ENCODE results near the gene CD38. TPM values are rescaled to one million over a fixed set of nuclear protein-coding genes. Genes with fewer than 3 reads are reported as not detected.

The CD38 gene
- total RNA-seq, 6 donors from 2014 or later, result 8.5 to 72.3 (median 28.3) TPM

GRCh38 chr4:15784959-15785634, 7.0 kb downstream of the CD38 start:
- TF ChIP-seq EP300 (IDR thresholded peaks at IDR 0.05) (no peak), CTCF (IDR thresholded peaks at IDR 0.05) (no peak), POLR2AphosphoS5 (IDR thresholded peaks at IDR 0.05) (no peak), POLR2A (IDR thresholded peaks at IDR 0.05) (no peak)

GRCh38 chr4:15786743-15787142, 8.6 kb downstream of the CD38 start:
- DNase-seq (peak in 1 of 2 donors; percentile 77), ATAC-seq (ENCODE audit: low FRiP score in 2 of 2) (no peak)
- Histone ChIP-seq H3K9me3 (no peaks in the 10 kb centered on the region), H3K4me1 (peaks cover 0 to 4% (median 2%) of the 10 kb centered on the region in 4 donors), H3K27me3 (no peaks in the 10 kb centered on the region), H3K27ac (no peak overlapping the region), H3K36me3 (no peaks in the 10 kb centered on the region), H3K4me3 (no peak overlapping the region)
- WGBS, 2 donors, result 93 to 100% methylated on average over 6 to 20 of the region's 26 CpGs
- TF ChIP-seq EP300 (IDR thresholded peaks at IDR 0.05), result no peak
- no peak for TF ChIP-seq POLR2AphosphoS5 (IDR thresholded peaks at IDR 0.05)
- no peak for TF ChIP-seq CTCF (IDR thresholded peaks at IDR 0.05)
- no peak for TF ChIP-seq POLR2A (IDR thresholded peaks at IDR 0.05)

More at GRCh38 chr4:15784959-15785634, 7.0 kb downstream of the CD38 start:
- no peak overlapping the region for H3K27ac ChIP-seq
- WGBS, 2 donors, result 81 to 89% methylated on average over 5 of the region's 5 CpGs
- peaks cover 0 to 7% (median 3%) of the 10 kb centered on the region in 4 donors for H3K4me1 ChIP-seq
- H3K36me3 ChIP-seq, result no peaks in the 10 kb centered on the region
- no peak for DNase-seq
- H3K27me3 ChIP-seq, result no peaks in the 10 kb centered on the region
- no peaks in the 10 kb centered on the region for H3K9me3 ChIP-seq
- no peak for ATAC-seq (ENCODE audit: low FRiP score in 2 of 2)
- no peak overlapping the region for H3K4me3 ChIP-seq

GRCh38 chr4:15792974-15793373, 14.8 kb downstream of the CD38 start:
- Histone ChIP-seq H3K27ac (no peak overlapping the region), H3K4me1 (no peaks in the 10 kb centered on the region), H3K9me3 (no peaks in the 10 kb centered on the region), H3K4me3 (no peak overlapping the region), H3K27me3 (no peaks in the 10 kb centered on the region), H3K36me3 (no peaks in the 10 kb centered on the region)
- TF ChIP-seq POLR2AphosphoS5 (IDR thresholded peaks at IDR 0.05) (no peak), CTCF (IDR thresholded peaks at IDR 0.05) (no peak), EP300 (IDR thresholded peaks at IDR 0.05) (no peak), POLR2A (IDR thresholded peaks at IDR 0.05) (no peak)
- no peak for ATAC-seq (ENCODE audit: low FRiP score in 2 of 2)
- WGBS, 2 donors, result 33 to 37% methylated on average over 2 of the region's 2 CpGs
- DNase-seq, result no peak

- H3K27ac ChIP-seq, result no peak overlapping the region
- H3K27me3 ChIP-seq, result no peaks in the 10 kb centered on the region
- DNase-seq, result no peak
- 86 to 92% methylated on average over 3 of the region's 3 CpGs for WGBS, 2 donors
- ATAC-seq (ENCODE audit: low FRiP score in 2 of 2), result no peak
- no peaks in the 10 kb centered on the region for H3K4me1 ChIP-seq
- no peak for TF ChIP-seq POLR2AphosphoS5 (IDR thresholded peaks at IDR 0.05)
- TF ChIP-seq POLR2A (IDR thresholded peaks at IDR 0.05), result no peak
- TF ChIP-seq CTCF (IDR thresholded peaks at IDR 0.05), result no peak
- no peak for TF ChIP-seq EP300 (IDR thresholded peaks at IDR 0.05)
- H3K4me3 ChIP-seq, result no peak overlapping the region
- no peaks in the 10 kb centered on the region for H3K36me3 ChIP-seq
- no peaks in the 10 kb centered on the region for H3K9me3 ChIP-seq
Observed at GRCh38 chr4:15793506-15794363, 15.6 kb downstream of the CD38 start.
